ENCODE data around the gene HMX3. TPM values are rescaled to one million over a fixed set of nuclear protein-coding genes. Genes with fewer than 3 reads are reported as not detected.

Gene HMX3
- total RNA-seq, 1 experiment from 2014 or later: 15.2 TPM

- ChIA-PET POLR2A (no interaction called here), CTCF (interaction anchor here (0.6 kb wide), 1 partner anchor 9 kb away, joined by 3 read pairs; no protein-coding TSS in a partner anchor)
- Histone ChIP-seq H3K9me3 (ENCODE audit: control insufficient read depth, insufficient read depth, low read depth, low read length) (no peaks in the 10 kb centered on the region), H3K4me3 (ENCODE audit: low read depth in 2 of 2, low read length in 2 of 2) (no peak overlapping the region), H3K27me3 (ENCODE audit: control insufficient read depth, insufficient read depth, low read length) (no peaks in the 10 kb centered on the region), H3K27ac (ENCODE audit: low read length) (0 out of 2 replicates have a peak overlapping the region, but pooled peaks have one; percentile 20), H3K36me3 (ENCODE audit: control insufficient read depth, insufficient read depth, low read length) (peaks cover 64% of the 10 kb centered on the region), H3K4me1 (ENCODE audit: control insufficient read depth, insufficient read depth, low read length) (peaks cover 42% of the 10 kb centered on the region)
- no TSS peak for BruUV-seq (replicated peaks)
- in situ Hi-C loops (cut with HindIII; ENCODE audit: low pct_unique_long_range_greater_than_20kb, low sequenced_read_pairs): no loop called here
- TF ChIP-seq POLR2AphosphoS5 (IDR thresholded peaks at IDR 0.05; ENCODE audit: low read depth, low read length) (no peak), TCF7L2 (IDR thresholded peaks at IDR 0.05; ENCODE audit: low read depth, low read length) (no peak), SIN3A (IDR thresholded peaks at IDR 0.05; ENCODE audit: borderline replicate concordance, insufficient read depth, low read depth, low read length) (no peak)
- TF ChIP-seq, protein P1, sequence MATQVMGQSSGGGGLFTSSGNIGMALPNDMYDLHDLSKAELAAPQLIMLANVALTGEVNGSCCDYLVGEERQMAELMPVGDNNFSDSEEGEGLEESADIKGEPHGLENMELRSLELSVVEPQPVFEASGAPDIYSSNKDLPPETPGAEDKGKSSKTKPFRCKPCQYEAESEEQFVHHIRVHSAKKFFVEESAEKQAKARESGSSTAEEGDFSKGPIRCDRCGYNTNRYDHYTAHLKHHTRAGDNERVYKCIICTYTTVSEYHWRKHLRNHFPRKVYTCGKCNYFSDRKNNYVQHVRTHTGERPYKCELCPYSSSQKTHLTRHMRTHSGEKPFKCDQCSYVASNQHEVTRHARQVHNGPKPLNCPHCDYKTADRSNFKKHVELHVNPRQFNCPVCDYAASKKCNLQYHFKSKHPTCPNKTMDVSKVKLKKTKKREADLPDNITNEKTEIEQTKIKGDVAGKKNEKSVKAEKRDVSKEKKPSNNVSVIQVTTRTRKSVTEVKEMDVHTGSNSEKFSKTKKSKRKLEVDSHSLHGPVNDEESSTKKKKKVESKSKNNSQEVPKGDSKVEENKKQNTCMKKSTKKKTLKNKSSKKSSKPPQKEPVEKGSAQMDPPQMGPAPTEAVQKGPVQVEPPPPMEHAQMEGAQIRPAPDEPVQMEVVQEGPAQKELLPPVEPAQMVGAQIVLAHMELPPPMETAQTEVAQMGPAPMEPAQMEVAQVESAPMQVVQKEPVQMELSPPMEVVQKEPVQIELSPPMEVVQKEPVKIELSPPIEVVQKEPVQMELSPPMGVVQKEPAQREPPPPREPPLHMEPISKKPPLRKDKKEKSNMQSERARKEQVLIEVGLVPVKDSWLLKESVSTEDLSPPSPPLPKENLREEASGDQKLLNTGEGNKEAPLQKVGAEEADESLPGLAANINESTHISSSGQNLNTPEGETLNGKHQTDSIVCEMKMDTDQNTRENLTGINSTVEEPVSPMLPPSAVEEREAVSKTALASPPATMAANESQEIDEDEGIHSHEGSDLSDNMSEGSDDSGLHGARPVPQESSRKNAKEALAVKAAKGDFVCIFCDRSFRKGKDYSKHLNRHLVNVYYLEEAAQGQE (IDR thresholded peaks at IDR 0.05; ENCODE audit: insufficient read depth in 1 of 2, low read depth in 2 of 2, low read length in 1 of 2): no peak
- TF ChIP-seq, protein P2, sequence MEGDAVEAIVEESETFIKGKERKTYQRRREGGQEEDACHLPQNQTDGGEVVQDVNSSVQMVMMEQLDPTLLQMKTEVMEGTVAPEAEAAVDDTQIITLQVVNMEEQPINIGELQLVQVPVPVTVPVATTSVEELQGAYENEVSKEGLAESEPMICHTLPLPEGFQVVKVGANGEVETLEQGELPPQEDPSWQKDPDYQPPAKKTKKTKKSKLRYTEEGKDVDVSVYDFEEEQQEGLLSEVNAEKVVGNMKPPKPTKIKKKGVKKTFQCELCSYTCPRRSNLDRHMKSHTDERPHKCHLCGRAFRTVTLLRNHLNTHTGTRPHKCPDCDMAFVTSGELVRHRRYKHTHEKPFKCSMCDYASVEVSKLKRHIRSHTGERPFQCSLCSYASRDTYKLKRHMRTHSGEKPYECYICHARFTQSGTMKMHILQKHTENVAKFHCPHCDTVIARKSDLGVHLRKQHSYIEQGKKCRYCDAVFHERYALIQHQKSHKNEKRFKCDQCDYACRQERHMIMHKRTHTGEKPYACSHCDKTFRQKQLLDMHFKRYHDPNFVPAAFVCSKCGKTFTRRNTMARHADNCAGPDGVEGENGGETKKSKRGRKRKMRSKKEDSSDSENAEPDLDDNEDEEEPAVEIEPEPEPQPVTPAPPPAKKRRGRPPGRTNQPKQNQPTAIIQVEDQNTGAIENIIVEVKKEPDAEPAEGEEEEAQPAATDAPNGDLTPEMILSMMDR (IDR thresholded peaks at IDR 0.05): no peak
- intact Hi-C loops (cut with micrococcal nuclease; ENCODE audit: unreplicated experiment): no loop called here
- DNase-seq (ENCODE audit: low read depth, low spot score): no peak
- ATAC-seq: no peak
Observed at GRCh38 chr10:123157210-123157609, 21.4 kb downstream of the HMX3 start.

DNA sequence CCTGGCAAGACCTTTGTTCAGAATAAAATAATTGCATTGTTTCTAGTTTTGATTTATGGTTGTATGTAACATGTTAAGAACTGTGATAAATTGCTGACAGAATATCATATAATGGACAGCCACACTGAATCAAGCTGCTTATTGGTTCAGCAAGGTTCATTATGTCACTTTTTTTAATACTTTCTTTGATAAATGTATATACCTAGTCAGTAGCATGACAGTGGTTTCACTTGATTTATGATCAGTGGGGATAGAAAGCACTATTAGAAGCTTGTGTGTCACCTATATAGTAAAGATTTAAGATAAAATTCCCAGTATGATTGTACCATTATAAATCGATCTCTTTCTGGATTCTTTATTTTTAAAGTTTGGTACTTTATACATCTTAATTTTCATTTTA is 22.9 kb downstream of the HMX3 start:
- ATAC-seq: no peak
- Histone ChIP-seq H3K9me3 (ENCODE audit: control insufficient read depth, insufficient read depth, low read depth, low read length) (no peaks in the 10 kb centered on the region), H3K27ac (ENCODE audit: low read length) (no peak overlapping the region), H3K4me1 (ENCODE audit: control insufficient read depth, insufficient read depth, low read length) (peaks cover 38% of the 10 kb centered on the region), H3K27me3 (ENCODE audit: control insufficient read depth, insufficient read depth, low read length) (no peaks in the 10 kb centered on the region), H3K4me3 (ENCODE audit: low read depth in 2 of 2, low read length in 2 of 2) (no peak overlapping the region), H3K36me3 (ENCODE audit: control insufficient read depth, insufficient read depth, low read length) (peaks cover 79% of the 10 kb centered on the region)
- DNase-seq (ENCODE audit: low read depth, low spot score): no peak
- no peak for TF ChIP-seq SIN3A (IDR thresholded peaks at IDR 0.05; ENCODE audit: borderline replicate concordance, insufficient read depth, low read depth, low read length)
- TF ChIP-seq POLR2AphosphoS5 (IDR thresholded peaks at IDR 0.05; ENCODE audit: low read depth, low read length): no peak
- intact Hi-C loops (cut with micrococcal nuclease; ENCODE audit: unreplicated experiment) (no loop called here), in situ Hi-C loops (cut with HindIII; ENCODE audit: low pct_unique_long_range_greater_than_20kb, low sequenced_read_pairs) (no loop called here)
- POLR2A ChIA-PET: no interaction called here
- CTCF ChIA-PET: no interaction called here
- BruUV-seq (replicated peaks): no TSS peak

DNA sequence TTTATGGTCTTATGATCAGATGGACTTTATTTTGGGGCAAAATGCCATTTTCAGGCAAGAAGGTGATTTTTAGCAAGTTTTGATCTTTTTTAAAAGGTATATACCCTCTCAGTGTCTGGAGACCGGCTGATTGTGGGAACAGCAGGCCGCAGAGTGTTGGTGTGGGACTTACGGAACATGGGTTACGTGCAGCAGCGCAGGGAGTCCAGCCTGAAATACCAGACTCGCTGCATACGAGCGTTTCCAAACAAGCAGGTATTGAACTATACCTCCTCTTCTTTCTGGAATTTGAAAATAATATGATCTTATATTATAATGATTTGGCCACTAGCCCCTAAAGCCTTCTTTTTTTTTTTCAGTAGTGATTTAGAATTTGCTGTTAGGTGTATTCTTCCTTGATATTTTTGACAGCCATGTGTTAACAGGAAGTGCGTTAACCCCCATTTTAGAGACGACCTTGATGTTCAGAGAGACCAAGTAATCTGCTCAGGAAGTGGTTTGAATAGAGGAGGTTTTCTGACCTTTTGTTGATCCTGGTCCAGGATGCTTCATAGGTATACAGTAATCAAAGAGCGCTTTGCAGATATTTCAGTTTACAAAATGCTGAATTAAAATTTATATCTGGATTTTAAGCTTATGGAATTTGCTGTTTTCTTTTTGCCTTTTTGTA is 24.7 kb downstream of the HMX3 start:
- Histone ChIP-seq H3K27me3 (ENCODE audit: control insufficient read depth, insufficient read depth, low read length) (no peaks in the 10 kb centered on the region), H3K4me1 (ENCODE audit: control insufficient read depth, insufficient read depth, low read length) (peaks cover 35% of the 10 kb centered on the region), H3K36me3 (ENCODE audit: control insufficient read depth, insufficient read depth, low read length) (peaks cover 92% of the 10 kb centered on the region), H3K9me3 (ENCODE audit: control insufficient read depth, insufficient read depth, low read depth, low read length) (no peaks in the 10 kb centered on the region), H3K27ac (ENCODE audit: low read length) (no peak overlapping the region), H3K4me3 (ENCODE audit: low read depth in 2 of 2, low read length in 2 of 2) (no peak overlapping the region)
- TF ChIP-seq, protein P1 (IDR thresholded peaks at IDR 0.05; ENCODE audit: insufficient read depth in 1 of 2, low read depth in 2 of 2, low read length in 1 of 2): no peak
- TF ChIP-seq TCF7L2 (IDR thresholded peaks at IDR 0.05; ENCODE audit: low read depth, low read length) (no peak), POLR2AphosphoS5 (IDR thresholded peaks at IDR 0.05; ENCODE audit: low read depth, low read length) (no peak), SIN3A (IDR thresholded peaks at IDR 0.05; ENCODE audit: borderline replicate concordance, insufficient read depth, low read depth, low read length) (no peak)
- TF ChIP-seq, protein P2 (IDR thresholded peaks at IDR 0.05): no peak
- CTCF ChIA-PET: no interaction called here
- no TSS peak for BruUV-seq (replicated peaks)
- in situ Hi-C loops (cut with HindIII; ENCODE audit: low pct_unique_long_range_greater_than_20kb, low sequenced_read_pairs): no loop called here
- POLR2A ChIA-PET: no interaction called here
- ATAC-seq: no peak
- intact Hi-C loops (cut with micrococcal nuclease; ENCODE audit: unreplicated experiment): no loop called here
- DNase-seq (ENCODE audit: low read depth, low spot score): no peak

All from Panc1 (cell line).